GM18505 (cell line): ENCODE results near the gene PKNOX1.
"Not testable (repeated sequence)": the region's sequence is repeated elsewhere in the genome, so short reads cannot be mapped to it uniquely, and the experiment has no call there.

ENCODE experiments used
- ATAC-seq: cut with Tn5 transposase; IDR thresholded peaks from one replicate; pipeline ENCODE4 v1.9.1; 2021; ENCODE audit not compliant: unreplicated experiment
- POLR2A ChIP-seq: IDR thresholded peaks from 4 replicates; pipeline ENCODE4 v1.6.1; 2011; ENCODE audit warnings: borderline replicate concordance; ENCODE audit not compliant: insufficient read depth, insufficient read length; ENCODE audit errors: extremely low read depth

PKNOX1 gene

GRCh38 chr21:42939582-42940413 lies 34.6 kb upstream of the PKNOX1 start:
- no peak for ATAC-seq
- no peak for TF ChIP-seq POLR2A

- no peak for TF ChIP-seq POLR2A
- ATAC-seq: no peak
Measured at GRCh38 chr21:42941696-42942085, 32.7 kb upstream of the PKNOX1 start.

- no peak for TF ChIP-seq POLR2A
- no peak for ATAC-seq
Measured at GRCh38 chr21:42942244-42942643, 32.1 kb upstream of the PKNOX1 start.

- not testable (repeated sequence) for ATAC-seq
Measured at GRCh38 chr21:42949094-42949755, 25.1 kb upstream of the PKNOX1 start.

GRCh38 chr21:42951193-42951592 lies 23.2 kb upstream of the PKNOX1 start:
- not testable (repeated sequence) for ATAC-seq

- no peak for ATAC-seq
- TF ChIP-seq POLR2A: no peak
Measured at GRCh38 chr21:42956824-42957630, 17.3 kb upstream of the PKNOX1 start.

DNA sequence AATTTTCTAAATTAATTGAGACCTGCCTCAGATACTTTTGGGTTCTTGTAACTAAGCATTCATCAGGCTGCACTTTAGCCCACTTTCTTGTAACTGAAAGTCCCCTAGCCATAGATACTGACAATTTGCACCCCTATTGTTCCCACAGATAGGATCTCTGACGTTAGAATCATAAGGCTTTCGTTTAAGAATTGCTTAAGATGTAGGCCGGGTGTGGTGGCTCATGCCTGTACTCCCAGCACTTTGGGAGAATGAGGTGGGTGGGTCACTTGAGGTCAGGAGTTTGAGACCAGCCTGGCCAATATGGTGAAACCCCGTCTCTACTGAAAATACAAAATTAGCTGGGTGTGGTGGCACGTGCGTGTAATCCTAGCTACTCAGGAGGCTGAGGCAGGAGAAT lies 16.2 kb upstream of the PKNOX1 start:
- not testable (repeated sequence) for ATAC-seq

DNA sequence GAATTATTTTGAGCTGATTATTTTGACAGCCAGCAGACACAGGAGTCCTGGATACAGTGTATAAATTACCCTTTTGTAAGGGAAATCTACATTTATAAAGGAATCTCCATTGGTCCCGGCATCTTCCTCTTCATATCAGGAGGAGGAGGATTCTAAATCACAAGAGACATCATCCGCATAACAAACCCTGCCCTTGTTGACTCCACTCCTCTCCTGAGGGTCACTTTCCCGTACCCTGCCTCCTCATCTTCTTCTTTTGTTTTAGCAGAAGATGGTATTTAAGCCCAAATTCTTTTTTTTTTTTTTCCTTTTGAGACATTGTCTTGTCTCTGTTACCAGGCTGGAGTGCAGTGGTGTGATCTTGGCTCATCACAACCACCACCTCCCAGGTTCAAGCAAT lies 14.6 kb upstream of the PKNOX1 start:
- ATAC-seq: no peak
- no peak for TF ChIP-seq POLR2A

DNA sequence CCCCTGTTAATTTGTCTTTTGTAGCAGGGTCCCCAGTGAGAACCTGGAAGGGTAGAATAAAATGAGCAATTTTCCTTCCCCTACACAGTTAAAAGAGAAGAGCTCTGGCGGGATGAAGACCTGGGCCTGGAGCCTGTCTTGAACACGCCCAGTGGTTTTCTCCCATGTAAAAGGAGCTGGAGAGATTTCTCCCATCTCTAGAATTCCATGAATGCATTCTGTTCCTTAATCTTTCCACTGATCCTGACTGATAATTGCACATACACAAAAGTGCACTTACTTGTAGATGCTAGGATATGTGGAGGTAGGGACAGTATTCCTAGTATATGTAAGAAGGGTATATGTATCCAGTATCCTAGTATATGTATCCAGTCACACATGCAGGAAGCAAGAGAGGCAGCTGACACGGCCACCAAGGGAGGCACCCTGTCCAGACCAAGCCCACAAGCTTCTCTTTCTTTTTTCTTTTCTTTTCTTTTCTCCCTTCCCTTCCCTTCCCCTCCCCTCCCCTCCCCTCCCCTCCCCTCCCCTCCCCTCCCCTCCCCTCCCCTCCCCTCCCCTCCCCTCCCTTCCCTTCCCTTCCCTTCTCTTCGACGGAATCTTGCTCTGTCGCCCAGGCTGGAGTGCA lies 11.9 kb upstream of the PKNOX1 start:
- ATAC-seq: no peak
- TF ChIP-seq POLR2A: no peak

DNA sequence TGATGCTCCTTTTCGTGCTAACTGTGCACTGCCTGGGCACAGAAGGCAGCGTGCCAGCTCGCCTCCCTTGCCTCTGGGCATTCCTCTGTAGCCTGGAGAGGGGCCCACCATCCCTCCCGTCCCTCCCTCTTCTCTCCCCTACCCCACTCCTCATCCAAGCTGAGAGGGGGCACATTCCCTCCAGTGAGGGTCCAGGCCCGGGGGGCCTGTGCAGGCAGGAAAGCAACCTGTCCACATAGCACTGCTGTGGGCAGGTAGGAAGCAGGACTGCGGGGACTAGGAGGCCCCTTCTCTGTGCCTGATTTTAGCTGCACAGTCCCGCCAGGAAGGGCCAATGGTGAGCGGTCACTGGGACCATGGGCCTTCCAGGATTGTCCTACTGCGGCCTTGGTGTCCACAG lies 10.3 kb upstream of the PKNOX1 start:
- no peak for TF ChIP-seq POLR2A
- ATAC-seq: no peak

GRCh38 chr21:42964546-42965210 lies 9.7 kb upstream of the PKNOX1 start:
- TF ChIP-seq POLR2A: no peak
- no peak for ATAC-seq

DNA sequence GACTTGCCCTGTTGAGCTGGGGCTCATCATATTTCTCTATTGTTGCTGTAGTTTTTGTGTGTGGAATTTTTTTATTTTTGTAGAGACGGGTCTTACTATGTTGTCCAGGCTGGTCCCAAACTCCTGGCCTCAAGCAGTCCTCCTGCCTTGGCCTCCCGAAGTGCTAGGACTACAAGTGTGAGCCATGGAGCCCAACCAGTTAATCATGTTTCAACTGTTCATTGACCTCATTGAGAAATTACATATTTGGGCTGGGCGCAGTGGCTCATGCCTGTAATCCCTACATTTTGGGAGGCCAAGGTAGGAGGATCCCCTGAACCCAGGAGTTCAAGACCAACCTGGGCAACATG lies 9.2 kb upstream of the PKNOX1 start:
- TF ChIP-seq POLR2A: no peak
- no peak for ATAC-seq

- ATAC-seq: not testable (repeated sequence)
Measured at GRCh38 chr21:42967616-42968015, 6.7 kb upstream of the PKNOX1 start.
